ENCODE data around the gene AGTPBP1.

The AGTPBP1 gene

DNA sequence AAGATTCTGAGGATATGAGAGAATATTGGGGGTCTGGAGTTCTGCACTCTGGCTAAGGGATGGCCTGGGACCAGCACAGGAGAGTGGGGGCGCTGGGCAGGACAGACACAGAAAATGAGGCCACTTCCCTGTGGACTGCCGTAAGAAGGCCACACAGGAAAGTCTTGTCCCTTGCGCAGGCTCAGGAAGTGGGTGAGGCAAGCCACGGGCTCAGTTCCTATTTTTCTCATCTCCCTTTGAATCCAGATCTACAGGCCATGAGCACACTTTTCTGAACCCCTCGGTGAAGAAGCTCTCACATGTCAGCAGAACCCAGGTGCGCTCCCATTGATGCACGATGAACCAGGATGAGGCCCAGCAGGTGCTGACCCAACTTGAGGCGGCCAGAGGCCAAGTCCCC is 207.4 kb downstream of the AGTPBP1 start:
- DNase-seq (ENCODE audit: low spot score), result no peak

DNA sequence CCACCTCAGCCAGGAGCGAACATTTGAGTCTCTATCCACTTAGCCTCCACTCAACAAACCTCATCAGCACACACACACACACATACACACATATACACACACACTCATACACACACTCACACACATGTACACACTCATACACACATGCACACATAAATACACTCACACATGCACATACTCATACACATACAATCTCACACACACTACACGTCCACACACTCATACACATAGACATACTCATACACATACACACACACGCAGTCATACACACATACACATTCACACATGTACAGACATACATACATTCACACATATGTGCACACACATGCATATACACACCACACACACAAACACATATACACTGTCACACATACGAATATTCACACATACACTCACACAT is 208.2 kb downstream of the AGTPBP1 start:
- DNase-seq (ENCODE audit: low spot score), result no peak

DNA sequence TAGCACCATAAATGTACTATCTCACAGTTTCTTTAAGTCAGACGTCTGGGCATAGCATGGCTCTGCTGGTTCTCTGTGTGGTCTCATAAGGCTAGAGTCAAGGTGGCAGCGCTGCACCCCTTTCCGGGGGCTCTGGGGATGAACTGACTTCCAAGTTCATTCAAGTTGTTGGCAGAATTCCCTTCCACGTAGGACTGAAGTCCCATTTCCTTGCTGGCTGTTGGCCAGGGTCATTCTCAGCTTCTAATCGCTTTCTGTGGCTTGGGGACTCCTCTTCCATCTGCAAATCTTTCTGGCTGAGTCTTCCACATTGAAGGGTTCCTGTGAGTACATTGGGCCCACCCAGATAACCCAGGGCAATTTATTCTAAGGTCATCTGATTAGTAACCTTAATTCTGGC is 211.0 kb downstream of the AGTPBP1 start:
- DNase-seq (ENCODE audit: low spot score), result no peak

DNA sequence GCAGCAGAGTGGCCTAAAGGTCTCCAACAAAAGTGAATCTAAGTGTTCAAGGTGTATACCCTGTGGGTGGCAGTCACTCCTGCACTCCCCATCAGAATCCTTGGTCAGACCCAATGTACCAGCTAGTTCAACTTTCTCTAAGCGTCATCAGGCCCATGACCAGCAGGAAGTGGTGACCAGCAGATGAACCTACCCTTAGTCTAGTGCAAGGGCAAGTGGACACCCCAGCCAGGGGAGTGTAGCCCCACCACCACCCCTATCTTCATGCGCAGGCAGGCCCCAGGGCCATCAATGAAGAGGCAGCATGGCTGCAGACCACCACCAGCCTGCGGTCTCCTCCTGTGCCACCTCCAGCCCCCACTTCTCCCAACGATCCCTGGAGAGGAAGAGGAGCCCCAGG is 213.1 kb downstream of the AGTPBP1 start:
- no peak for DNase-seq (ENCODE audit: low spot score)

DNA sequence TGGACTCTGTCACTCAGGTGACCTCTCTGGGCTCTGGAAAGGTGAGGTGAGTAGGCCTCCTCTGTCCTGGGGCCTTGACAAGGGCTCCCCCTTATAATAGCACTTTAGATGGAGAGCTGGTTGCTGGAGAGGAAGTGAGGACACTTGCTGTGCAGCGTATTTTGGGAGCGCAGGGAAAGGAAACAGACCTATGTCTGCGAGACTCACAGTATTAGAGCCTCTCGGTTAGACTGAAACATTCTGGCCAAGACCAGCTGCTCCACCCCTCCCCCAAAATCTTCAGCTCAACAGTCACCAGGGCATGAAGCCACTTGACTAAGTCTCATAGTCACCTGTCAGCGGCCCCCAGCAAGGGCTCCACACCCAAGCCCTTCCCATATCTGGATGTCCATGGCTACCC is 213.6 kb downstream of the AGTPBP1 start:
- DNase-seq (ENCODE audit: low spot score), result no peak

DNA sequence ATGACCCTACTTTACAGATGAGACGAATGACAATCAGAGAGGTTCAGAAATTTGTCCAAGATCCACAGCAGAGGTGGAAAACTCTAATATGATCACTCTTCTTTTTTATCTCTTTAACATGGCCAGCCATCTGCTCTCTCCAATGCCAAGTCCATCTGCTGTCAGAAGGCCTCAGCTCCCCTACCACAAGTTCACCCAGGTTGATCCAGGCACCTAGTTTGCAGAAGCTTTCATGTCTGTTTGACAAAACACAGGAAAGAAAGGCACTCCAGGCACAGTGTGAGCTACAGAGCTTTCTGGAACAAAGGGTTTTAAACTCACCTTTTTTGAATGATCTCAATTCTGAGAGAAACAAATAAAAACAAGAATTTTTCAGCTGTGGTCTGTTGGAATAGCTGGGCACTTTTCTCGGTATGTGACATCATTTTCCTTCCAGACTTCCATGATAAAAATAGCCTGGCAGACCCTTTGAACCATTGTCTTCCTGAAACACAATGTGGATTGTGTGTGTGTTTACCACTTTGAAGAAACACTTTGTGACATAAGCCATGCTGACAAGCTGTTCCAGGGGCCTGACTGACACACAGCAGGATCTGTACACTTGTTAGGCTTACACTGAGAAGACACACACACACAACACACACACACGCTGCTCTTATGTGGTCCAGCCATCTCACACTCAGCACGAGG is 214.3 kb downstream of the AGTPBP1 start:
- peak; percentile 57 for DNase-seq (ENCODE audit: low spot score)

DNA sequence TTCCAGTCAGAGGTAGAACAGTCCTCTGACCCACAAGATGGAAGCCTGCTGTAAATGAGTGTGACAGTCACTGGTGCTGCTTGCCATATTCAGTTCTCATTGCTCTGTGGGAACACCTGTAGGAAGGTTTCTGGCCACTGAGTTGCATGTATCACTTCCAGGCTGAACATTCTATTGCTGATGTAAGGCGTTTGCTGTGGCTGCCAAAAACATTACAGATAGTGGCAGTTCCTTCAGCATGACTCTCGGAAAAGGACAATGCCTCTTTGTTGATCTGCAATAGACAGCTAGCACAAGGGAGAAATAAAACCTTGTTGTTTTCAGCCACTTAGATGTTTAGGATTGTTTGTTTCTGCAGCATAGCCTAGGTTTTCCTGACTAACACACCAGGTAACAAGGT is 217.2 kb downstream of the AGTPBP1 start:
- no peak for DNase-seq (ENCODE audit: low spot score)

DNA sequence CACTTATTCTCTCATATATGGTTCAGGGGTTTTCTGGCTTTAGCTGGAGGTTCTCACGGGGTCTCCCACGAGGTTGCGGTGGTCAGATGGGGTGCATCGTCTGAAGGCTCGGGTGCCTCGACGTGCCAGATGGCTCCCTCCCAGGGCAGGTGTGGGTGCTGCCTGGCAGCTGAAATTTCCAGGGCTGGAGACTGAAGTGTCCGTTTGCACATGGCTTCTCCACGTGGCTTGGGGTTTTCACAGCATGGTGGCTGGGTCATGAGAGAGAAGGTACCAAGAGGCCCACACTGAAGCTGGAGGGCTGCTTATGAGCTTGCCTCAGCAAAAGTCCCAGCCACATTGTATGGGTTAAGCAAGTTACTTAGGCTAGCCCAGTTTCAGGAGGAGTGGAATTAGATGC is 218.6 kb downstream of the AGTPBP1 start:
- no peak for DNase-seq (ENCODE audit: low spot score)

DNA sequence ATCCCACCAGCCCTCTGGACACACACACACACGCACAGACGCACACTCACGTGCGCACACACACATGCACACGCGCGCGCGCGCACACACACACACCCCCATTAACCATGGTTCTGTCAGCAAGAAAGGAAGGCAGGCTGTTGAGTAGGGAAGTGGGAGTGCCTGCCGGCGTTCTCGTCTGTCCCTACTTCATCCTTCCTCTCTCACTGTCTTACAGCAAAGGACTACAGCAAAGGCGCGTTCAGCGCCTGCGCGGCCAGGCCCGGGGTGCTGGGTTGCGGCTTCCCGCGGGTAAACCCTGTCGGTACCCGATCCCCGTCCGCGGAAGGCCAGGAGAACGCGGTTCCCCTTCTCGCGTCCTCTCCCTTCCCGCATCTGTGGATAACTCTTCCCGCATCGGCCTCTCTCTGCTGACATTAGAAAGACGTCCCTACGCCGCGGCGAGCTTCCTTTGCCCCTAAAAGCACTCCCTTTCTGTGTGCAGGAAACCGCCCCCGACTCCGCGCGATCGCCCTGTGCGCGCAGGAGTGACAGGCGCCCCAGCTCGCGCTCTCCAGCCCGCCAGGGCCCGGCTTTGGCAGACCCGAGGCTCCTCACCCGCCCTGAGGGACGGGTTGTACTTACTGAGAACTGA is 219.2 kb downstream of the AGTPBP1 start:
- DNase-seq (ENCODE audit: low spot score), result peak; percentile 22

DNA sequence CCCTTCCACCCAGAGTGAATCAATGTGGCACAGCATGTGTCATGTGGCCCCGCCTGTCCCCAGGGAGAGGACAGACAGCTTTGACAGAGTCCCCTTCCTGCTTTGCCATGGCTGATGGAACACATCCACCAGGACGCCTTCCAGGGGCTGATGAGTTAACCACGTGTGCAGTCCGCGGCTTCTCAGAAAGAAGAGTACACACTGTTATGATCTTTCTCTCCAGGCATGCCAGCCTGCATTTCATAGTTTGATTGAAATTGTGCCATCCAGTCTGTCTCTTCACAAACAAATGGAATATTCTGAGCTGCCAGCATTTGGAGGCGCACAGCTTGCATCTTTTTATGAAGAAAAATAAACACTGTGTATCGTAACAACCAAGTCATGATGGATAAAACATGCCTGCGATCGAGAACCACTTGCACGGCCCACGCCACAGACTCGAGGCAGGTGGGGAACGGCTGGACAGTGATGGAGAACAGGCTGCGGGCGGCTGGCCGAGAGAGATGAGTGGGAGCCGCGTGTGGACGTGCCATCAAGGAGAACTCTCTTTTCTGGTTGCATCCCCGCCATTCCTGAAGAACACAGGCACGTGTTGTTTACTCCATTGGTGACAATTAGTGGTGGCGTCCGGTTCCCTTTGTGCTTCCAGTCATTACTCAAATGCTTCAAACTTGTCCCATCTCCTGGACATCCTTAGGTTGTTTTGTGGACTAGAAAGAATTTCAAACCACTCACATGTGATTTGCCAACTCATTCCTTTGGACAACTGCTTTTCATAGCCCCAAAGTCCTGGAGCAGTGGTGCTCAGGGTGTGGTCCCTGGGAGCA is 220.2 kb downstream of the AGTPBP1 start:
- peak; percentile 84 for DNase-seq (ENCODE audit: low spot score)

DNA sequence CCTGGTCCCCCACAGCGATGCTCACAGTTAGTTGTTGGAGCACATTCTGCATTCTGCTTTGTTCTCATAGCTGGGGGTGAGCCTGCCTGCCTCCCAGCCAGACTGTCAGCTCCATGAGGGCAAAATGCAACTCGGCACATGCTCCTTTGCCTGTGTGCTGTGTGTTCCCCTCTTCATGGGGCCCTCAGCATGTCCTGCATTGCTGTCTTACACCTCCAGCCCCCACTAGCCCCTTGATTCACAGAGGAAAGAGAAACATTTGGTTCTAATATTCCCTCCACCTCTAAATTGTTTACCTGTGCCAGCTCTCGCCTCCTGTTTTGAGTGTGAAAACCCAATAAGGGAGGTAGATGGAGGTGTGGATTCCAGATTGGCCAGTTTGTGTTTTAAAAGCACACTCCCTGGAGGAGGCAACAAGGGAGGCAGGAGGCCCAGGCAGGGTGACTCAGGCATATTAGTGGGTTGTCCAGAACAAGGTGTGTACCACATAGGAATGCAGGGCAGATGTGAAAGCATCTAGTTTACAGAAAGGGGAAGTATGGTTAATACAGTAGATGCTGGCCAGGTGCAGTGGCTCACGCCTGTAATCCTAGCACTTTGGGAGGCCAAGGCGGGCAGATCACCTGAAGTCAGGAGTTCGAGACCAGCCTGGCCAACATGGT is 224.6 kb downstream of the AGTPBP1 start:
- DNase-seq (ENCODE audit: low spot score), result no peak

DNA sequence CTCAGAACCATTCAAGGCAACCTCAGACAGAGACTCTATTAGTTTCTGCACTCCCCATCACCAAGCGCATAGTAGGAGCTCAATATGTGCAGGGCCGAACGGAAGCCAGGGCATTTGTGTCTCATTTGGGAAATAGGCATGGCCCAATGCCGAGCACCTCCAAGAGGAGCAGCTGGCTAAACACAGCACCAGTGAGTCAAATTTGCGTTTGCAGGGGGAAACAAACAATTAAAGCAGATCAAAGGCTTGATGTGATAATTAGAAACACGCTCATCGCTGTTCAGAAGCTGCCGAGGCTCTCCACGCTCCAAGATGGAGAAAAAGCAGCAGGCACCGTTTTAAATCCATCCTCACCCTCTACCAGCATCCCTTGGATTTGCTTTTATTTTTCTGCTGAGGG is 225.3 kb downstream of the AGTPBP1 start:
- DNase-seq (ENCODE audit: low spot score), result no peak

DNA sequence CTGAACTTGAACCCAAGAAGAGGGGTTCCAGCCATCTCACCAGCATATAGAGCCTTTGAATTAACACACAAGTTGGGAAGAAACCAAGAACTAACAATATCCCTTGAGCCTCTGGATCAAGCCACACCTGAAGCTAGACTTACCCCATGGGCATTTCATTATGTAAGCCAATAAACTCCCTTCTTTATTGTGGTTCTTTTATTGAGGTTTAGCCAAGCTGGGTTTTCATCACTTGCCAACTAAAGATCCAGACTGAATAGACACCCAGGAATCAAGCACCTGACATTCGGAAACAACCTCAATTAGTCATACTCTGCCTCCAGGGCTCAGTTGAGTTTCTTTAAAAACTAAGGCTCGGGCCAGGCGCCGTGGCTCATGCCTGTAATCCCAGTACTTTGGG is 226.7 kb downstream of the AGTPBP1 start:
- DNase-seq (ENCODE audit: low spot score), result no peak

DNA sequence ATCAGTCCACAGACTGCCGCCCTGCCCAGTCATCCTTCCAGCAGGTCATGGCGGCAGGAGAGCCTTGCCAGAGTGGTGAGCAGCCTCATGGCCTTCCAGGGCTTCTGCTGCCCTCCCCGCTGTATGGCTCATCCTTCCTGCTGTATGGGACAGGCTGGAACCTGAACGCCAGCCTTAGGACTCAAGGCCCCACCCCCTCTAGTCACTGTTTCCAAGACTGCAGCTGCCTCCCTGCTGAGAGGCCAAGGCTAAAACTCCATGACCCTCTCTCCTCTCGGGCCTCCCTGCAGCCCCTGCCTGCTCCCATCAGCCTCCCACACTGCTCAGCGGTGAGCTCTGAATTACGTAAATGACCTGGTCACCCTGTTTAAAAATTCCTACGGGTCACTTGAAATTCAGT is 227.5 kb downstream of the AGTPBP1 start:
- no peak for DNase-seq (ENCODE audit: low spot score)

DNA sequence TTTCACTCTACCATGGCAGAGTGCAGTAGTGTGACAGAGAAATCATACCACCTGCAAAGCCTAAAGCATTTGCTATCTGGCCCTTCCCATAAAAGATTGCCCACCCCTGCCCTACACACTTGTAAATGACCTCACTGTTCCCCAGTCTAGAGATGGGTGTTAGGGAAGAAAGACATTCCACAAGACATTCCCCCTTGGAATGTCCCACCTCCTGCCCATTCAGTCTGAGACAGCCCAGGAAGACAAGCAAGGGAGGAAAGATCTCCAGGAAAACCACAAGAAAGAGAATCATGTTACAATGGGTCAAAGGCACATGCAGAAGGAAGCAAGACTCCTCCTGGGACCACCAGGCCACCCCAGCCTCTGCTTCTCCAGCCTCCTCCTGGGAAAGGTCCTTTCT is 230.0 kb downstream of the AGTPBP1 start:
- DNase-seq (ENCODE audit: low spot score), result no peak

DNA sequence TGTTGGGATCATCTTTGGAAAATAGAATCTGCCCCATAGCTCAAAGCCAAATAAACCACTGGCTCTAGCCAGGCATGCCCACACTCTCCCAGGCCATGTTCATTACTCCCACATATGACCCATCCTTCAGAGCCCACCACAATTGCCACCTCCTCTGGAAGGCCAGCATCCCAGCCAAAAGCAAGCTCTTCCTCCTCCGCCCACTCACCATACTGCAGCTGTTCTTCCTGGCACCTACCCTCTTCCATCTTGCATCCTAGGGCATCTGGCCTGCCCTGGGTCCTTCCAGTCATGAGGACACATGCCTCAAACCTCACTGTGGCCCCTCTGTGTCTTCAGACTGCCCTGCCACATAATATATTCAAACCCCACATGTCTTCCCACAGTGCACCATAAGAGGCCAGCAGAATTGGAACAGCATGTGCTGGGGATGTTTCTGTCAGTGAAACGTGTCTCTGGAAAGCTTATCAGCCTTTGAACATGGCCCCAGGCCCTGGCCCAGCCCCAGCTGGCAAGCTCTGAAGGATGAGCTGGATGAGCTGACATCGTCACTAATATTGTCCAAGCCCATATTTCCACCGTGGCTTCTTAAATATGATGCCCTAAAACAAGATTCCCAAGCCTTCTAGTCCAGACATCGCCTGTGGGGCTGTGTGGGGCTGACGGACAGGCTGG is 230.8 kb downstream of the AGTPBP1 start:
- no peak for DNase-seq (ENCODE audit: low spot score)

DNA sequence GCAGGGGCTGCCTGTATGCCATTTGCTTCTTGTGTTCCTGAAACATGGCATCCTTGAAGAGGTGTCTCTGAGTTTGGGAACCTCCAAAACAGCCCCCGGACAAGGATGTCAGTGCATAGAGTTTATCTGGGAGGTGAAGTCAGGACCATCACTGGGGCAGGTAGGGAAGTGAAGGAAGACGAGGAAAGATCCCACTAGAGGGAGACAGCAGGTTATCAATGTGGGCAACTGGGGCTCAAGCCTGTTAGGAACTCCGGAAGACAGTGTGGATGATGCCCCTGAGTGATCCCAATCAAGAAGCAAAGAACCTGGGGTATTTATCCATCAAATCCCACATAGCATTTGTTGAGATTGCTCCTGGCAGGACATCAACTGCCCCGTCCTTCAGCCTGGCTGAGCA is 233.1 kb downstream of the AGTPBP1 start:
- DNase-seq (ENCODE audit: low spot score), result peak; percentile 14

DNA sequence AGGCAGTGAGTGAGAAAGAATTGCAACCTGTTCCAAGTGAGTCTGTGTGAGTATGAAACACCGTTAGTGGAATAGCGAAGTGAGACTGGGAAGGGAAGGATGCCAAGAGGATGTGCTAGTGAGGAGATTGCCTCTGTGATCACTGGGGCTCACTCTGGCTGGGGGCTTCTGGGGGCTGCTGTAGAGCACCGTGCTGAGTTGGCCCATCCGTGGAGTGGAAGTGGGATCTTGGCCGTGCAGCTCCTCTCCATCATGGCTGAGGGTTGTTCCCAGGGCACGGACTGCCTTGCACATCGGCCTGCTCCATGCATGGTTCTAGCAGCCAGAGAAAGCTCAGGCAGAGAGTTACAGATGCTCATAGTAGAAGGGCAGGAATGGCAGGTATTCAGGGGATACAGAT is 236.1 kb downstream of the AGTPBP1 start:
- DNase-seq (ENCODE audit: low spot score), result no peak

DNA sequence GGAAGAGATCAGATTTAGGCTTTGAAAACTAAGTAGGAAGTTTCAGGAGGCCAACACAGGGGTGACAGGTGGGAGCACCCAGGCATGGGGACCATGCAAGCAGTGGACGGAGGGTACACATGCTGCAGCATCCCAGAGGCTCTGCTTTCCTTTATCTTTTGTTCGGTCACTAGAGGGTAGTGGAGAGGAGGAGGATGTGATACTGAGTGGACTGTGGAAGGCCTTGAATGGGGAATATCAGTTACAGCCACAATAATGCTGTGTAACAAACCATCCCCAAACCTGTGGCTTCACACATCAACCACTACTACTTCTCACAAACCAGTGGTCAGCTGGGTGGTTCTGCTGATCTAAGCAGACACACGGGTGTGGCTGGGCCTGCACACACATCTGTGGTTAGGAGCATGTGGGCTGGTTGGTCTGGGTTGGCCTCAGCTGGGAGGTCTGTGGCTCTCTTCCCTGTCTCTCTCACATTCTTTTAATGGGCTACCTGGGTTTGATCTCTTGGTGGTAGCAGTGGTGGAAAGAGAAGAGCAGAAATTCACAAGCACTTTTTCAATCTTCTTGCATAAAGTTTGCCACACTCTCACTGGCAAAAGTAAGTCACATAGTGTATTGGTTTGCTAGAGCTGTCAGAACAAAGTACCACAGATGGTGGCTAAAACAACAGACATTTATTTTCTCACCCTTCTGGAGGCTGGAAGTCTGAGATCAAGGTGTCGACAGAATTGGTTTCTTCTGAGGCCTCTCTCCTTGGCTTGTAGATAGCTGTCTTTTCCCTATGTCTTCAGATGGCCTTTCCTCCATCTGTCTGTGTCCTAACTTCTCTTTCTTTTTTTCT is 238.7 kb downstream of the AGTPBP1 start:
- no peak for DNase-seq (ENCODE audit: low spot score)

DNA sequence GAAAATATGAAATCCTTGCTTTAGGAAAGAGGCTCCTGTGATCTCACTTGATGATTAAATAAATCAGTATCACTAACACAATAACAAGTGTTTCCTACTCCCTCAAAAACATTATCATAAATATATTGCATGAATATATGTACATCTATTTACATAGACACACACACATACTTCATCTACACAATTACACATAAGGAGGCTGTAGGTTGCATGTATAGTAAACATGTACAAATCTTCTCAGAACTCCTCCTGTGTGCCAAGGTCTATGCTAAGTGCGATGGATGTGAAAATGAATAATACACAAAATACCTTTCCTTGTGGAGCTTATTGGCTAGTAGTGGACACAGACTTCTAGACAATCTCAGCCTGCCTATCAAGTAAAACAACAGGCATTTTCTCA is 239.9 kb downstream of the AGTPBP1 start:
- no peak for DNase-seq (ENCODE audit: low spot score)

DNA sequence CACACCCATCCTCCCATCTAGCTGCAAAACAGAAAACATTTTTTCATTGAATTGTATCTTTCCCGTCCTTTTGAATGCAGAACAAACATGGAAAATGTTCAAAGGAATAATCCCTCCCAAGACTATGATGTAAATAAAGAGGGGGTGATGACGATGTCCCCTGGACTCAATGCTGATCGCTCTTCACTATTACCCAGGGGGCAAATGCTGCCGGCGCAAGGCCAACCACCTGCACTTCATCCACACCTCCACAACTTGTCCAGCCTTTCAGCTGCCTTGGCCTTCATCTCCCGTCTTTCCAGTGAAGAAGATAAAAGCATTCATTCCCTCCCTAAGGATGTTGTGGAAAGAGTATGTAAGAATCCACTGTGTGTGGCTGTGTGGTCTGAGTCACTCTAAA is 240.3 kb downstream of the AGTPBP1 start:
- DNase-seq (ENCODE audit: low spot score), result no peak
